NOMO-1 treated with DMSO at 0.1 percent for 48 hours (cell line): ENCODE data around the gene MARCHF3.

Experiments used
- DNase-seq: peaks from one replicate; lab custom pipeline; 2025; ENCODE audit not compliant: unreplicated experiment; lab: John Stamatoyannopoulos, UW

Gene MARCHF3

GRCh38 chr5:126826619-126827215 lies 203.6 kb downstream of the MARCHF3 start:
- DNase-seq: no peak

GRCh38 chr5:126819253-126819652 lies 211.1 kb downstream of the MARCHF3 start:
- no peak for DNase-seq

DNA sequence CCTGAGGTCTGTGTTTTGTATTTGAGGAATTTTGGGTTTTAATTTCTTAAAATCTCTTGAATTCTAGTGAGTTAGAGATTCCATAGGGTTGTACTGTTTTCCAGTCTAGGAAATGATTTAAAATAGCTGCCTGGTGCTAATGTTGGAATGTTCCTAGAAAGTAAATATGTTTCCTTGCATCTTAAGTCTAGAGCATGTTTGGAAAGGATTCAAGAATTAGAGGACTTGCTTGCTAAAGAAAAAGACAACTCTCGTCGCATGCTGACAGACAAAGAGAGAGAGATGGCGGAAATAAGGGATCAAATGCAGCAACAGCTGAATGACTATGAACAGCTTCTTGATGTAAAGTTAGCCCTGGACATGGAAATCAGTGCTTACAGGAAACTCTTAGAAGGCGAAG lies 211.6 kb downstream of the MARCHF3 start:
- no peak for DNase-seq
